IMR-90 (cell line): Measurements from ENCODE around the gene PALM3. TPM values are rescaled to one million over a fixed set of nuclear protein-coding genes. Genes with fewer than 3 reads are reported as not detected.

Experiments
- ATAC-seq: fragments of 200-7000 bp; cut with Tn5 transposase; 2 replicates; pipeline ENCODE4 v1.9.1; 2020; ENCODE audit warnings: low read depth, mild to moderate bottlenecking, moderate library complexity
- BruUV-seq: library from RNA; stranded (reverse); fragments of 400-500 nt; replicated peaks from 2 replicates; lab custom pipeline; 2021; lab: Mats Ljungman, UMichigan
- CTCF ChIA-PET: fragments of 300-600 bp; formaldehyde crosslinking; extraction: SDS; loops from one replicate; lab custom pipeline; 2021; ENCODE audit warnings: antibody characterized with exemption; lab: Yijun Ruan, JAX
- POLR2A ChIA-PET: fragments of 300-600 bp; sonication (Branson Sonifier 250); formaldehyde crosslinking; loops from one replicate; lab custom pipeline; 2022; ENCODE audit warnings: antibody characterized with exemption; ENCODE audit not compliant: unreplicated experiment; lab: Charles Lee
- DNase-seq: peaks from one replicate; pipeline ENCODE4 v3.0.0; 2013
- H2AFZ ChIP-seq: replicated peaks from 2 replicates; pipeline ENCODE3; 2013; ENCODE audit warnings: low read length, mild to moderate bottlenecking; ENCODE audit not compliant: poor library complexity
- H2AK5ac ChIP-seq: 2 replicates; pipeline ENCODE4 v1.6.1; 2013; ENCODE audit warnings: low read depth, low read length, inconsistent platforms
- H2AK9ac ChIP-seq: replicated peaks from 2 replicates; pipeline ENCODE3; 2013; ENCODE audit warnings: mild to moderate bottlenecking, low read depth, low read length, moderate library complexity; ENCODE audit not compliant: poor library complexity
- H2BK120ac ChIP-seq: 2 replicates; pipeline ENCODE4 v1.6.1; 2013; ENCODE audit warnings: low read depth, low read length, inconsistent platforms
- H2BK15ac ChIP-seq: 3 replicates; pipeline ENCODE4 v1.6.1; 2013; ENCODE audit warnings: low read depth, low read length, inconsistent platforms
- H2BK20ac ChIP-seq: 2 replicates; pipeline ENCODE4 v1.6.1; 2013; ENCODE audit warnings: low read depth, mild to moderate bottlenecking, inconsistent platforms, low read length, moderate library complexity
- H2BK5ac ChIP-seq: 2 replicates; pipeline ENCODE4 v1.6.1; 2013; ENCODE audit warnings: mild to moderate bottlenecking, low read depth, low read length, inconsistent platforms; ENCODE audit not compliant: poor library complexity, severe bottlenecking
- H3K14ac ChIP-seq: replicated peaks from 2 replicates; pipeline ENCODE4 v1.6.1; 2013; ENCODE audit warnings: low read depth, low read length, inconsistent platforms
- H3K18ac ChIP-seq: 2 replicates; pipeline ENCODE4 v1.6.1; 2013; ENCODE audit warnings: low read depth, low read length, control low read depth
- H3K23ac ChIP-seq: 2 replicates; pipeline ENCODE4 v1.6.1; 2013; ENCODE audit warnings: low read depth, low read length, inconsistent platforms
- H3K27ac ChIP-seq: 2 replicates; pipeline ENCODE4 v1.5.1; 2013; ENCODE audit warnings: mild to moderate bottlenecking, control low read depth, low read length; ENCODE audit not compliant: insufficient read depth
- H3K27me3 ChIP-seq: 2 replicates; pipeline ENCODE4 v1.6.1; 2013; ENCODE audit warnings: low read length; ENCODE audit not compliant: control insufficient read depth, insufficient read depth
- H3K36me3 ChIP-seq: 2 replicates; pipeline ENCODE4 v1.6.1; 2013; ENCODE audit warnings: low read length, mixed read lengths; ENCODE audit not compliant: control insufficient read depth, insufficient read depth
- H3K4ac ChIP-seq: 2 replicates; pipeline ENCODE4 v1.6.1; 2013; ENCODE audit warnings: low read depth, low read length, inconsistent platforms
- H3K4me1 ChIP-seq: 2 replicates; pipeline ENCODE4 v1.6.1; 2013; ENCODE audit warnings: low read length, mixed read lengths; ENCODE audit not compliant: control insufficient read depth, insufficient read depth
- H3K4me2 ChIP-seq: 2 replicates; pipeline ENCODE4 v1.6.1; 2013; ENCODE audit warnings: low read depth, mild to moderate bottlenecking, control low read depth, low read length, moderate library complexity
- H3K4me3 ChIP-seq: 2 replicates; pipeline ENCODE4 v1.5.1; 2013; ENCODE audit warnings: low read depth, mild to moderate bottlenecking, control low read depth, low read length, moderate library complexity; ENCODE audit not compliant: insufficient read depth
- H3K56ac ChIP-seq: 2 replicates; pipeline ENCODE4 v1.6.1; 2013; ENCODE audit warnings: low read length, inconsistent platforms; ENCODE audit not compliant: insufficient read depth; ENCODE audit errors: extremely low read depth
- H3K79me1 ChIP-seq, 2 experiments: 2 replicates each; pipeline ENCODE4 v1.6.1; 2013; ENCODE audit warnings: low read length in 2 of 2, inconsistent platforms in 1 of 2, low read depth in 1 of 2
- H3K9ac ChIP-seq: 2 replicates; pipeline ENCODE4 v1.6.1; 2013; ENCODE audit warnings: low read depth, low read length, control low read depth
- H3K9me1 ChIP-seq: 2 replicates; pipeline ENCODE4 v1.6.1; 2013; ENCODE audit warnings: low read length, inconsistent platforms; ENCODE audit not compliant: insufficient read depth
- H3K9me3 ChIP-seq: 2 replicates; pipeline ENCODE4 v1.6.1; 2013; ENCODE audit warnings: low read length; ENCODE audit not compliant: control insufficient read depth, insufficient read depth
- H4K20me1 ChIP-seq: 2 replicates; pipeline ENCODE4 v1.6.1; 2013; ENCODE audit warnings: low read length, inconsistent platforms; ENCODE audit not compliant: insufficient read depth
- H4K5ac ChIP-seq: 2 replicates; pipeline ENCODE4 v1.6.1; 2013; ENCODE audit warnings: mild to moderate bottlenecking, low read depth, low read length, control low read depth
- H4K8ac ChIP-seq, 2 experiments: 2 replicates each; pipeline ENCODE4 v1.6.1; 2013; ENCODE audit warnings: low read depth in 2 of 2, low read length in 2 of 2, control low read depth in 1 of 2, inconsistent platforms in 1 of 2
- H4K91ac ChIP-seq: 2 replicates; pipeline ENCODE4 v1.6.1; 2013; ENCODE audit warnings: low read depth, low read length, inconsistent platforms; ENCODE audit not compliant: insufficient read depth
- CEBPB ChIP-seq: IDR thresholded peaks from 2 replicates; pipeline ENCODE4 v1.6.1; 2012; ENCODE audit warnings: low read depth, low read length, improper control_type of control experiment
- FOS ChIP-seq: fragments of 150-350 bp; IDR thresholded peaks from 2 replicates; pipeline ENCODE4 v1.6.1; 2016; ENCODE audit warnings: low read depth, low read length
- MAFK ChIP-seq: IDR thresholded peaks from 2 replicates; pipeline ENCODE4 v1.6.1; 2012; ENCODE audit warnings: low read depth, low read length, improper control_type of control experiment
- MAZ ChIP-seq: IDR thresholded peaks from 2 replicates; pipeline ENCODE4 v1.6.1; 2012; ENCODE audit warnings: low read depth, mild to moderate bottlenecking, low read length, improper control_type of control experiment, moderate library complexity, borderline replicate concordance
- NFE2L2 ChIP-seq: fragments of 150-350 bp; IDR thresholded peaks from 2 replicates; pipeline ENCODE4 v1.6.1; 2016; ENCODE audit warnings: low read depth, mild to moderate bottlenecking, low read length
- RAD21 ChIP-seq: IDR thresholded peaks from 2 replicates; pipeline ENCODE4 v1.6.1; 2012; ENCODE audit warnings: low read length, improper control_type of control experiment
- SMC3 ChIP-seq: fragments of 150-350 bp; IDR thresholded peaks from 2 replicates; pipeline ENCODE4 v1.6.1; 2016; ENCODE audit warnings: low read depth, mild to moderate bottlenecking, antibody characterized with exemption, low read length, moderate library complexity
- USF2 ChIP-seq: fragments of 150-350 bp; IDR thresholded peaks from 2 replicates; pipeline ENCODE4 v1.6.1; 2017; ENCODE audit warnings: mild to moderate bottlenecking, antibody characterized with exemption, low read length, low read depth
- WGBS, 2 experiments: methylation state at CpG; one replicate each; pipeline versions ENCODE4 v1.1.5 to v1.1.7; 2013; ENCODE audit warnings: missing lambda C conversion rate in 2 of 2; ENCODE audit not compliant: insufficient read length in 1 of 2; ENCODE audit errors: extremely low coverage in 2 of 2; 5-methylcytosine and 5-hydroxymethylcytosine counted together
- dilution Hi-C: fragments of 300-500 bp; cut with HindIII; formaldehyde crosslinking; loops from one replicate; pipeline ENCODE4 v1.14.3; 2018; ENCODE audit warnings: low sequenced_read_pairs; ENCODE audit not compliant: unreplicated experiment
- in situ Hi-C: fragments of 300-500 bp; cut with MboI; formaldehyde crosslinking; loops from 3 replicates; pipeline ENCODE4 v1.14.3; 2019; ENCODE audit warnings: low sequenced_read_pairs, inconsistent platforms, mixed read lengths
- intact Hi-C: fragments of 100-400 bp; cut with micrococcal nuclease; formaldehyde crosslinking; loops from 2 replicates; pipeline ENCODE4 v1.10.0; 2022
- polyA plus RNA-seq, 3 experiments: library from polyadenylated mRNA; depleted of rRNA; stranded (reverse); fragments of >200 nt; gene quantifications; 2 replicates each; pipeline ENCODE4 v1.2.3, GENCODE V29; 2012; ENCODE audit warnings: low replicate concordance in 1 of 3
- total RNA-seq: library from RNA; depleted of rRNA; stranded (reverse); fragments of >200 nt; gene quantifications from 2 replicates; pipeline ENCODE4 v1.2.3, GENCODE V29; 2012
- TF ChIP-seq, protein P1 (sequence below): conservative IDR thresholded peaks from 2 replicates; pipeline ENCODE4 v1.5.1; 2012; ENCODE audit warnings: mild to moderate bottlenecking, low read depth, low read length, improper control_type of control experiment
- TF ChIP-seq, protein P2 (sequence below): fragments of 150-350 bp; IDR thresholded peaks from 2 replicates; pipeline ENCODE4 v1.6.1; 2016; ENCODE audit warnings: low read depth, mild to moderate bottlenecking, low read length, moderate library complexity, borderline replicate concordance

The PALM3 gene
- total and polyA plus RNA-seq, 2 of the 4 experiments (the other 2 are of a cell fraction), result 0.18 to 0.84 TPM

DNA sequence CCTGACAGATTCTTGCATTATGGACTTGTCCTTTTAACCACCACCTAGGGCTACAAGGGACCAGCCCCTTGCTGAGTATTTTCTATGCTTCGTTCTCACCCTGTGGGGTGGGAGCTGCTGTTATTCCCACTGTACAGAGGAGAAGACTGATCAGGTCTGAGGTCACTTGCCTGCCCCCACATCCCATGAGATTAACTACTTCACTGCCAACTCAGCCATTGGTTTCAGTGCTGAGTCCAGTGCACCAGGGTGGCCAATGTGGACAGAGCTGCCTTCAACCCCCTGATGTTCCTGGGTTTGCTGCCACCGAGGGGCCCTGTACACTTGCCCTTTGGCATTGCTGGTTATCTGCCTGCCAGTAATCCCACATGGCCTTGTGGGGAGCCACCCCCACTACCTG lies 48.8 kb upstream of the PALM3 start:
- no CpG with 5 or more reads among the region's 2 CpGs for WGBS, 2 experiments
- CTCF ChIA-PET, result no interaction called here

More for the DNA sequence above, 48.8 kb upstream of the PALM3 start:
- Histone ChIP-seq H3K4me1 (peaks cover 11% of the 10 kb centered on the region), H2AK9ac (no peak overlapping the region), H2BK5ac (no peak overlapping the region), H3K4ac (no peak overlapping the region), H2BK120ac (no peak overlapping the region), H4K20me1 (no peaks in the 10 kb centered on the region; the same call in none of the 2 replicates), H2BK20ac (no peak overlapping the region), H2AFZ (no peak overlapping the region), H4K5ac (no peak overlapping the region), H3K4me2 (no peak overlapping the region), H3K56ac (no peak overlapping the region), H2AK5ac (no peak overlapping the region), H3K9me3 (no peaks in the 10 kb centered on the region), H3K36me3 (peaks cover 8% of the 10 kb centered on the region), H3K9me1 (peaks cover 9% of the 10 kb centered on the region; the same call in 1 of the 2 replicates), H3K23ac (peak overlapping the region; percentile 2; the same call in 1 of the 2 replicates), H2BK15ac (no peak overlapping the region), H3K18ac (no peak overlapping the region), H3K79me1 (peaks cover 15 to 65% of the 10 kb centered on the region in 2 experiments; a peak in 3 of 4 replicates), H3K27me3 (no peaks in the 10 kb centered on the region), H3K9ac (no peak overlapping the region), H3K27ac (no peak overlapping the region), H4K8ac (no peak overlapping the region), H4K91ac (no peak overlapping the region), H3K14ac (no peak overlapping the region), H3K4me3 (no peak overlapping the region)
- dilution Hi-C loops (no loop called here), intact Hi-C loops (no loop called here), in situ Hi-C loops (no loop called here)
- ATAC-seq (no peak), DNase-seq (no peak)
- POLR2A ChIA-PET, result no interaction called here
- no peak for TF ChIP-seq USF2
- no peak for TF ChIP-seq MAFK
- TF ChIP-seq MAZ, result no peak
- no peak for TF ChIP-seq FOS
- no peak for TF ChIP-seq SMC3
- TF ChIP-seq, protein P1, sequence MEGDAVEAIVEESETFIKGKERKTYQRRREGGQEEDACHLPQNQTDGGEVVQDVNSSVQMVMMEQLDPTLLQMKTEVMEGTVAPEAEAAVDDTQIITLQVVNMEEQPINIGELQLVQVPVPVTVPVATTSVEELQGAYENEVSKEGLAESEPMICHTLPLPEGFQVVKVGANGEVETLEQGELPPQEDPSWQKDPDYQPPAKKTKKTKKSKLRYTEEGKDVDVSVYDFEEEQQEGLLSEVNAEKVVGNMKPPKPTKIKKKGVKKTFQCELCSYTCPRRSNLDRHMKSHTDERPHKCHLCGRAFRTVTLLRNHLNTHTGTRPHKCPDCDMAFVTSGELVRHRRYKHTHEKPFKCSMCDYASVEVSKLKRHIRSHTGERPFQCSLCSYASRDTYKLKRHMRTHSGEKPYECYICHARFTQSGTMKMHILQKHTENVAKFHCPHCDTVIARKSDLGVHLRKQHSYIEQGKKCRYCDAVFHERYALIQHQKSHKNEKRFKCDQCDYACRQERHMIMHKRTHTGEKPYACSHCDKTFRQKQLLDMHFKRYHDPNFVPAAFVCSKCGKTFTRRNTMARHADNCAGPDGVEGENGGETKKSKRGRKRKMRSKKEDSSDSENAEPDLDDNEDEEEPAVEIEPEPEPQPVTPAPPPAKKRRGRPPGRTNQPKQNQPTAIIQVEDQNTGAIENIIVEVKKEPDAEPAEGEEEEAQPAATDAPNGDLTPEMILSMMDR, result no peak
- no peak for TF ChIP-seq NFE2L2
- TF ChIP-seq CEBPB, result no peak
- TF ChIP-seq RAD21, result no peak
- TF ChIP-seq, protein P2, sequence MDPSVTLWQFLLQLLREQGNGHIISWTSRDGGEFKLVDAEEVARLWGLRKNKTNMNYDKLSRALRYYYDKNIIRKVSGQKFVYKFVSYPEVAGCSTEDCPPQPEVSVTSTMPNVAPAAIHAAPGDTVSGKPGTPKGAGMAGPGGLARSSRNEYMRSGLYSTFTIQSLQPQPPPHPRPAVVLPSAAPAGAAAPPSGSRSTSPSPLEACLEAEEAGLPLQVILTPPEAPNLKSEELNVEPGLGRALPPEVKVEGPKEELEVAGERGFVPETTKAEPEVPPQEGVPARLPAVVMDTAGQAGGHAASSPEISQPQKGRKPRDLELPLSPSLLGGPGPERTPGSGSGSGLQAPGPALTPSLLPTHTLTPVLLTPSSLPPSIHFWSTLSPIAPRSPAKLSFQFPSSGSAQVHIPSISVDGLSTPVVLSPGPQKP, result no peak
- no TSS peak for BruUV-seq
